IPS-18a (cell line): ENCODE data around the gene SLC24A3.

Source experiments
- H3K27ac ChIP-seq: one replicate; pipeline ENCODE4 v1.5.1; 2013; ENCODE audit warnings: low read length
- H3K27me3 ChIP-seq: one replicate; pipeline ENCODE4 v1.6.1; 2013; ENCODE audit warnings: mild to moderate bottlenecking, low read length; ENCODE audit not compliant: control insufficient read depth, insufficient read depth
- H3K36me3 ChIP-seq: one replicate; pipeline ENCODE4 v1.6.1; 2013; ENCODE audit warnings: low read depth, low read length; ENCODE audit not compliant: control insufficient read depth
- H3K4me1 ChIP-seq: one replicate; pipeline ENCODE4 v1.6.1; 2013; ENCODE audit warnings: low read depth, low read length; ENCODE audit not compliant: control insufficient read depth
- H3K4me3 ChIP-seq: one replicate; pipeline ENCODE4 v1.5.1; 2013; ENCODE audit warnings: low read length
- H3K9ac ChIP-seq: one replicate; pipeline ENCODE4 v1.6.1; 2013; ENCODE audit warnings: mild to moderate bottlenecking, low read length, moderate library complexity
- H3K9me3 ChIP-seq: one replicate; pipeline ENCODE4 v1.6.1; 2013; ENCODE audit warnings: low read depth, low read length; ENCODE audit not compliant: control insufficient read depth

SLC24A3 gene

GRCh38 chr20:19683188-19683587, 470.7 kb downstream of the SLC24A3 start:
- no peaks in the 10 kb centered on the region for H3K4me1 ChIP-seq
- H3K9ac ChIP-seq, result no peak overlapping the region
- no peak overlapping the region for H3K27ac ChIP-seq
- H3K36me3 ChIP-seq, result no peaks in the 10 kb centered on the region
- H3K9me3 ChIP-seq, result peaks cover 5% of the 10 kb centered on the region
- no peak overlapping the region for H3K4me3 ChIP-seq
- H3K27me3 ChIP-seq, result no peaks in the 10 kb centered on the region

DNA sequence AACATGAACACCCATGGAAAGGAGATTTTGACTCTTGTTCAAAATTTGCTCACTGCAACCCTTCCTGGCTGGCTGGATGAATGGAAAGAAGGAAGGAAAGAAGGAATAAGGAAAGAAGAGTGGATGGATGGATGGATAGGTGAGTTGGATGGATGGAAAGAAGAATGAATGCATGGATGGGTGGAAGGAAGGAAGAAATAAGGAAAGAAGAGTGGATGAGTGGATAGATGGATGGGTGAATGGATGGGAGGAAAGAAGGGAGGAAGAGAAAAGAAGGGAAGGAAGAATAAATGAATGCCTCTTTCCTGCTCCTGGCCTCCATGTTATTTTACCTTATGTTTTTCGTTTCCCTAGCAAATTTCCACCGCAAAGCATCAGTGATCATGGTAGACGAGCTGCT, 471.4 kb downstream of the SLC24A3 start:
- Histone ChIP-seq H3K27me3 (no peaks in the 10 kb centered on the region), H3K9ac (no peak overlapping the region), H3K27ac (no peak overlapping the region), H3K36me3 (no peaks in the 10 kb centered on the region), H3K9me3 (peaks cover 5% of the 10 kb centered on the region), H3K4me1 (no peaks in the 10 kb centered on the region), H3K4me3 (no peak overlapping the region)

- Histone ChIP-seq H3K27me3 (no peaks in the 10 kb centered on the region), H3K9ac (no peak overlapping the region), H3K27ac (no peak overlapping the region), H3K4me3 (no peak overlapping the region), H3K36me3 (no peaks in the 10 kb centered on the region), H3K9me3 (no peaks in the 10 kb centered on the region), H3K4me1 (peaks cover 3% of the 10 kb centered on the region)
Measured at GRCh38 chr20:19688031-19688806, 475.8 kb downstream of the SLC24A3 start.

DNA sequence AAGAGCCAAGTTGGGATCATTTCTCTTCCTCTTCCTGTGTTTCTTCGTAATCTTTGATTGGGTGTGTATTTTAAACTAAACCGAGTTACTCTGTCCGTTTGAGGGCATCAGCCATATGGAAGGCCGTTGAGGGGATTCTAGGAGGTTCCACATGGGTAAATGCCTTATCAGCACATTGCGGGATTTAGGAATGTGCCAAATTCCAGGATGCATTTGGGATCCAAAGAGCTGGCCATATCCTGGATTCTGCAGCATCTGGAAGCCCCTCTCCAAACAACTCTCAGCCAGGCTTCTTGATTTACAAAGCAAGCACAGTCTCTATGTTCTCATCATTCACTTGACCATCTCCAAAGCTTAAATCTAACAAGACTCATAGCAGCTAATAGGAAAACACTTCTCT, 478.0 kb downstream of the SLC24A3 start:
- Histone ChIP-seq H3K27me3 (no peaks in the 10 kb centered on the region), H3K9me3 (no peaks in the 10 kb centered on the region), H3K9ac (no peak overlapping the region), H3K27ac (no peak overlapping the region), H3K4me3 (no peak overlapping the region), H3K4me1 (peaks cover 3% of the 10 kb centered on the region), H3K36me3 (no peaks in the 10 kb centered on the region)

DNA sequence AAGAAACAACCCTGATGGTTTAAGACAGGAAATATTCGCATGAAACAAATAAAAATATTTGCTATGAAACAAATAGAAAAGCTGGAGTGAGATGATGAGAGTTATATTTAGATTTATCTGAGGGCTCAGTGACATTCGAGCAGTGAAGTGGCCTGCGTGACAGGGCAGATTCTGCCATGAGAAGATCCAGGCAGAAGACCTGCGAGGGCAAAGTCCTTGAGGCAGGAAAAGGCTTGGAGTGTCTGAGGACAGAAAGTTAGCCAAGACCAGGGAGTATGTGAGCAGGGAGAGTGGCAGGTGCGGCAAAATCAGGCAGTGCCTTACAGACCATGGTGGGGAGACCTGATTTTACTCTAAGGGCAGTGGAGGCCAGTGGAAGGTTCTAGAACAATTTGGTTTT, 478.7 kb downstream of the SLC24A3 start:
- H3K9ac ChIP-seq, result no peak overlapping the region
- H3K36me3 ChIP-seq, result no peaks in the 10 kb centered on the region
- peaks cover 3% of the 10 kb centered on the region for H3K4me1 ChIP-seq
- no peak overlapping the region for H3K27ac ChIP-seq
- no peaks in the 10 kb centered on the region for H3K9me3 ChIP-seq
- H3K4me3 ChIP-seq, result no peak overlapping the region
- H3K27me3 ChIP-seq, result no peaks in the 10 kb centered on the region

- Histone ChIP-seq H3K27me3 (no peaks in the 10 kb centered on the region), H3K27ac (no peak overlapping the region), H3K9ac (no peak overlapping the region), H3K4me3 (no peak overlapping the region), H3K4me1 (peaks cover 3% of the 10 kb centered on the region), H3K9me3 (no peaks in the 10 kb centered on the region), H3K36me3 (no peaks in the 10 kb centered on the region)
Measured at GRCh38 chr20:19692100-19692499, 479.7 kb downstream of the SLC24A3 start.

- Histone ChIP-seq H3K4me1 (peaks cover 3% of the 10 kb centered on the region), H3K27ac (no peak overlapping the region), H3K9me3 (no peaks in the 10 kb centered on the region), H3K4me3 (peak overlapping the region; percentile 28), H3K27me3 (no peaks in the 10 kb centered on the region), H3K36me3 (no peaks in the 10 kb centered on the region), H3K9ac (no peak overlapping the region)
Measured at GRCh38 chr20:19692685-19693119, 480.3 kb downstream of the SLC24A3 start.

DNA sequence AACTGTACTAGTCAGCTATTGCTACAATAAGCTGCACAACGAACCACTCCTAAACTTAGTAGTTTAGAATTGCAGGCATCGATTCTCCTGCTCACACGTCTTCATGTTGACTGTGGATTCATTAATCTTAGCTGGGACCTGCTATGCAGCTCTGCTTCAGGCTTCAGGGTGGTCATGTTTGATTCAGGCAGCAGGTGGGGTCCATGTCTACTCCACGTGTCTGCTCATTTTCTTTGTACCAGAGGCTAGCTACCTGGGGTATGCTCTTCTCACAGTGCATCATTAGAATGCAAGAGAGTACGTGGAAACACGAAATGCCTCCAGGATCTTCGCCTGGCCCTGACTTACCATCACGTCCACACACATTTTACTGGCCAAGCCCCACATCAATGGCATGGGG, 481.1 kb downstream of the SLC24A3 start:
- no peak overlapping the region for H3K27ac ChIP-seq
- H3K9me3 ChIP-seq, result no peaks in the 10 kb centered on the region
- H3K9ac ChIP-seq, result no peak overlapping the region
- peaks cover 3% of the 10 kb centered on the region for H3K4me1 ChIP-seq
- H3K4me3 ChIP-seq, result no peak overlapping the region
- H3K27me3 ChIP-seq, result no peaks in the 10 kb centered on the region
- no peaks in the 10 kb centered on the region for H3K36me3 ChIP-seq

GRCh38 chr20:19695081-19695480, 482.6 kb downstream of the SLC24A3 start:
- H3K9me3 ChIP-seq, result no peaks in the 10 kb centered on the region
- no peaks in the 10 kb centered on the region for H3K36me3 ChIP-seq
- H3K27me3 ChIP-seq, result no peaks in the 10 kb centered on the region
- H3K4me1 ChIP-seq, result peaks cover 3% of the 10 kb centered on the region
- no peak overlapping the region for H3K9ac ChIP-seq
- H3K27ac ChIP-seq, result no peak overlapping the region
- H3K4me3 ChIP-seq, result no peak overlapping the region

DNA sequence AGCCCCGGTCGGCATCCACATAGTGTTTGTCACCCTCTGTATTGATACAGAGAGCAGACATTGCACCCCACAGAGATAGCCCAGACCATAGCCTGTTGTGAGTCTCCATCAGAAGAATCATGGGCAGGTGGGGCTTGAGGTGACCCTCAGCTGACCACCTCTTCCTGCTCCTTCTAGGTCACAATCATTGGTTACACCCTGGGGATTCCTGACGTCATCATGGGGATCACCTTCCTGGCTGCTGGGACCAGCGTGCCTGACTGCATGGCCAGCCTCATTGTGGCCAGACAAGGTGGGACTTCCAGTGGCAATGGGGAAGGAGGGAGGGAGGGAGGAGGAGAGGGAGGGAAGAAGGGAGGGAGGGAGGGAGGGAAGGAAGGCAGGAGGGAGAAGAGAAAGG, 484.2 kb downstream of the SLC24A3 start:
- Histone ChIP-seq H3K27me3 (no peaks in the 10 kb centered on the region), H3K9ac (no peak overlapping the region), H3K27ac (no peak overlapping the region), H3K4me3 (no peak overlapping the region), H3K36me3 (no peaks in the 10 kb centered on the region), H3K9me3 (no peaks in the 10 kb centered on the region), H3K4me1 (peaks cover 3% of the 10 kb centered on the region)

GRCh38 chr20:19697415-19697814, 485.0 kb downstream of the SLC24A3 start:
- no peak overlapping the region for H3K27ac ChIP-seq
- no peaks in the 10 kb centered on the region for H3K27me3 ChIP-seq
- H3K9ac ChIP-seq, result no peak overlapping the region
- H3K4me1 ChIP-seq, result peaks cover 3% of the 10 kb centered on the region
- H3K36me3 ChIP-seq, result no peaks in the 10 kb centered on the region
- H3K9me3 ChIP-seq, result no peaks in the 10 kb centered on the region
- no peak overlapping the region for H3K4me3 ChIP-seq
